HG02885 (cell line): ENCODE results near the gene SPSB4.
"Not testable (repeated sequence)": the region's sequence is repeated elsewhere in the genome, so short reads cannot be mapped to it uniquely, and the experiment has no call there.

ENCODE experiments used
- ATAC-seq: cut with Tn5 transposase; IDR thresholded peaks from one replicate; pipeline ENCODE4 v1.9.1; 2021; ENCODE audit warnings: mild to moderate bottlenecking; ENCODE audit not compliant: unreplicated experiment, poor library complexity

The SPSB4 gene

DNA sequence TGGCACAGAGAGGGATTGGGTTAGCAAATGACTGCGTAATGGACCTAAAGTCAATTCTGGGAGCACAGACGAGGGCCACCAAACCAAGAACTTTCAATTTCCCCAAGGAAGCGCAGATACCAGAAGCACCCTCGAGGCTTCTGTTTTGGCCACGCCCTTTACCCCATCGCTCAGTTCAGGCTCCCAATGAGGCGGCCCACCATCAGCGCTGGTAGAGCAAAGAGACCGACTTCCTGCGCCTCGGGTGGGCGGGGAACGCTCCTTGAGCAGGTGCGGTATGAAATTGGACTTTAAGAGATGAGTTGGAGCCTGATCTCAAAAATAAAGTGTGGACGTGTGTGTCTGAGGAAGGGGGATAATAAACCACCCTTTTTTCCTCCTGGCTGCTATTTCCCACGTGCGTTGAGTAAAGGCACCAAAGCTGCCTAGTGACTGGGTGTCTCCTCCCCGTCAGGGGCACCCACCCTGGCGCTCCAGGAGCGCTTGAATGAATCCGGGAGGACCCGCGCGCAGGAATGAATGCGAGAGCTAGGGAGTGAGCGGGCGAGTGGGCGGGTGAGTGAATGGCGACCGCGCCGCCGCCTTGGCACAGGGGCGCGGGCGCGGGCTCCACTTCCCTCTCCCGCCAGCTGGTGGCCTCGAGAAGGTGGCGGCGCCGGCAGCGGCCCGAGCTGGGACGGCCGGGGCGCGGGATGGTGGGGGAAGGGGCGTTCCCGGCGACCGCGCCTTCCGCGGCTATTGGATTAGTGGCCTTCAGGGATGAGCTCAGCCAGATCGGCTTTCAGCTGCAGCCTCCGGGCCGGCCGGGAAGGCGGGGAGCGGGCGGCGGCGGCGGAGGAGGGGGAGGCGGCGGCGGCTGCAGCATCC is at the start of gene SPSB4:
Gene SPSB4 (plus strand): TSS at position 772 of the 867 bp plus-strand sequence. CDS start 14,758 bp downstream, outside the sequence.
- ATAC-seq = no peak

DNA sequence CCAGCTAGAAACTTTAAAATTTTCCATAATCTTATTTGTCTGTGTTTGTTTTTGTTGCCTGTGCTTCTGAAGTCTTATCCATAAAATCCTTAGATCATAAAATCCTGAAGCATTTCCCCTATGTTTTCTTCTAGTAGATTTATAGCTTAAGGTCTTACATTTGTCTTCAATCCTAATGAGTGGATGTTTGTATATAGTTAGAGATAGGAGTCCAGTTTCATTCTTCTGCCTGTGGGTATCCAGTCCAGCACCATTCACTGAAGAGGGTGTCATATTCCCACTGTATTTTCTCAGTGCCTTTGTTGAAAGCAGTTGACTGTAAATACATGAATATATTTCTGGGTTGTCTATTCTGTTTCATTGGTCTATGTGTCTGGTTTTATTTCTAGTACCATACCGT is 44.8 kb upstream of the SPSB4 start:
- ATAC-seq = no peak

DNA sequence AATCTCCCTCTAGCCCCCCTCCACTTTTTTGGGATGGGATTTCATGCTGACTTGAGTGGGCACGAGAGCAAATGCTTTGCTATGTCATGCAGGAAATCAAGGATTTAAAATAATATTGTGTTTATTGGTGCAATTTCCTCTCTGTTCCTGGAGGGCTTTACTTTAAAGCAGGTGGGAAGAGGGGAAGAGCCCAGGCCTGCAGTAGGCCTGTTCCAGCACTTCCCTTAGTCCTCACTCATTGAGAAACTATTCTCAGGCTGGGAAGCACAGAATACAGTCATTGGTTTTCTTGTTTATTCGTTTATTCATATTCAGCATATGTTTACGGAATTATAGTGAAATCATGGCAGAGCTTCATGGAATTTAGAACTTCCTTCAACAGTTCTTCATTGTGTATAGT is 41.7 kb upstream of the SPSB4 start:
- ATAC-seq = no peak

DNA sequence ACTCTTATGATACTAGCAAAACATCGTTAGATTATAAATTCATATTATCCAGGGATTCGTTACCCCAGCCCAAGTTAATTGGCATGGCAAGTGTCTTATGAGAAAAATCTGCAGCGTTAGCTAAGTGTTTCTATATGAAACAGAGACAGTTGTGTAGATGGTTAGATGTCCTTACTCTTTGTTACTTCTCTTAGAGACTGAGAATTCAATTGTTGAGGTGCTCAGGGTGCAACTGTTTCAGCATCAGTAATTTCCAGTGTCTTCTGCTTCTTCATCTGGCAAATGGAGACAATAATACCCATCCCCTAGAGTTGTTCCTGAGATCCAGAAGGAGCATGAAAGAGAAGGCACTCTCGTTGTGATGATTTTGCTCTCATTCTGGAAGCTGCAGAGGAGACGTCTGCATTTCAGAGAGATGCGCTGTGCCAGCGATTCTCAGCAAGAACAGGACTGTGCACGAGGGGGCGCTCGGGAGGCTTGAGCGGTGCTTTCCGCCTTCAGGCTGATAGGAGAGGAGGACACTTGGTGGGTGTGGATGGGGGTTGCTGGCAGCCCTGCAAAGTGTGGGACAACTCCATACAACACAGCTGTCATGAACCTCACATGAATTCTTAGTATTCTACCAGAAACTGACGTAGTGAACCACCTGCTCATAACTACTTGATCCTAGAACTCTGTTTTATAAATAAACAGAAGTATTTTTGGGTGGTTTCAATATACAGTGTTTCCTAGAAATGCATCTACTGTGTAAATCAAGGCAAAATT is 39.7 kb upstream of the SPSB4 start:
- ATAC-seq = peak; percentile 94

DNA sequence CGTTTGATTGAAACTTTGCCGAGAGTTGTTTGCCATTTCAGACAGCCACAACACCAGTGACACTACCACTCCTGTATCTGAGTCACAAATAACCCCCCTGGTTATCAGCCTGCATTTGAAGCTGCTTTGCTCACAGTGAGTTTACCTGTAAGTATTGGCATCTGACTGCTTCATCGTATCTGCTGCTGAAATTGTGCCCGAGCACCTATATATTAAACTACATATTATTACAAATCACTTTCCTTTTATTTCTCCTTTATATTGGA is 39.2 kb upstream of the SPSB4 start:
- peak; percentile 13 for ATAC-seq

DNA sequence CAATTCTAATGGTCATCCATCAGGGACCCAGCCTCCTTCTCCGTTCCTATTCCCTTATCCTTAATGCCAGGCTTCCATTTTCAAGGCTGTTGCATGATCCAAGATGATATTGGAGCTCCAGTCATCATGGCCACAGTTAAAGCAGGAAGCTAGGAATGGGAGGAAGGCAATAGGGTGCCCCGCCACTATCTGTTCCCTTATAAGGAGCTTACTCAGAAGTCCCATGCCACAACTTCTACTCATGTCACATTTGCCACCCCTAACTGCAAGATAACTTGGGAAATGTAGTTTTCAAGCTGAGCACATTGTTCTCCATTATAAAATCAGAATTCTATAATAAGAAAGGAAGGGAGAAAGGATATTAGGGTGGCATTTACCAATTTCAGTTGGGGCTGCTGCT is 38.6 kb upstream of the SPSB4 start:
- ATAC-seq = no peak

DNA sequence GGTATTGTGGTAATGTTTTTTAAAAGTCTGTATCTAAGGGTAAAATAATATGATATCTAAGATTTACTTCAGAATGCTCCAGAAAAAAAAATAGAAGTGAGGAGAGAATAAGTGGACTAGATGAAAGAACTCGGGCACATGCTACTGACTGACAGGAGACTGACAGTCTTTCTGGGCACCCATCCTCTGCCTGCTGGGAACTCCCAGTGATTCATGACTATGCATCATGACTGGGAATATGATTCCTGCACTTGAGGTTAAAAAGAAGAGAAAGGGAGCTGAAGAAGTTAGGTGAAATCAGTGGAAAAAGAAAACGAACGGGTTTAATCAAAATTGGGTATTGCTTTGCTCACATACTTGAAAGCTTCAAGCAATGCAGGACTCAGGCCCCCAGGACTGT is 35.7 kb upstream of the SPSB4 start:
- no peak for ATAC-seq

DNA sequence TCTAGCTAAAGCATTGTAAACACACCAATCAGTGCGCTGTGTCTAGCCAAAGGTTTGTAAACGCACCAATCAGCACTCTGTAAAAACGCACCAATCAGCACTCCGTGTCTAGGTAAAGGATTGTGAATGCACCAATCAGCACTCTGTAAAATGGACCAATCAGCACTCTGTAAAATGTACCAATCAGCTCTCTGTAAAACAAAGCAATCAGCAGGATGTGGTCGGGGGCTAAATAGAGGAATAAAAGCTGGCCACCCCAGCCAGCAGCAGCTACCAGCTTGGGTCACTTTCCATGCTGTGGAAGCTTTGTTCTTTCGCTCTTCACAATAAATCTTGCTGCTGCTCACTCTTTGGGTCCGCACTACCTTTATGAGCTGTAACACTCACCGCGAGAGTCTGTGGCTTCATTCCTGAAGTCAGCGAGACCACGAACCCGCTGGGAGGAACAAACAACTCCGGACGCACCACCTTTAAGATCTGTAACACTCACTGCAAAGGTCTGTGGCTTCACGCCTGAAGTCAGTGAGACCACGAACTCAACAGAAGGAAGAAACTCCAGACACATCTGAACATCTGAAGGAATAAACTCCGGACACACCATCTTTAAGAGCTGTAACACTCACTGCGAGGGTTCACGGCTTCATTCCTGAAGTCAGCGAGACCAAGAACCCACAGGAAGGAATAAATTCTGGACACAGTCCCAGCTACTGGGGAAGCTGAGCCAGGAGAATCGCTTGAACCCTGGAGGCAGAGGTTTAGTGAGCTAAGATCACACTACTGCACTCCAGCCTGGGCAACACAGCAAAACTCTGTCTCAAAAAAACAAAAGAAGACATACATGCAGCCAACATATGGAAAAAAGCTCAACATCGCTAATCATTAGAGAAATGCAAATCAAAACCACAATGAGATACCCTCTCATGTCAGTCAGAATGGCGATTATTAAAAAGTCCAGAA is 33.5 kb upstream of the SPSB4 start:
- ATAC-seq = not testable (repeated sequence)

DNA sequence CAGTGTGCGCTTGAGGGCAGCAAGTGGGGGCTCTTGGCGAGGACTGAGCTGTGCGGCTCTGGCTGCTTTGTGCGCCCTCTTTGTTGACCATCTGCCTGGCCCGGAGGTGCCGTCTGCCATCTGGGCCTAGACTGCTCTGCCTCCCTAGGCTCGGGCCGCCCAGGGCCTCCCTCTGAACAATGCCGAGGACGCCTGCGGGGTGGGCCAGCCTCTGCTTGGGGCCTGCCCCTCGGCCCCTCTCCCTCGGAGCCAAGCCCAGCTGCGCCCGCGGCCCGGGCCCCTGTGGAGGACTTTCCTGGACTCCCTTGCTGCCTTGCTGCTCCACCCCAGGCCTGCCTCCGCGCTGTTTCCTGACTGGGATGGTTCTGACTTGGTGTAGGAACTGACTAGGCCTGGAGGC is 31.9 kb upstream of the SPSB4 start:
- ATAC-seq = no peak

DNA sequence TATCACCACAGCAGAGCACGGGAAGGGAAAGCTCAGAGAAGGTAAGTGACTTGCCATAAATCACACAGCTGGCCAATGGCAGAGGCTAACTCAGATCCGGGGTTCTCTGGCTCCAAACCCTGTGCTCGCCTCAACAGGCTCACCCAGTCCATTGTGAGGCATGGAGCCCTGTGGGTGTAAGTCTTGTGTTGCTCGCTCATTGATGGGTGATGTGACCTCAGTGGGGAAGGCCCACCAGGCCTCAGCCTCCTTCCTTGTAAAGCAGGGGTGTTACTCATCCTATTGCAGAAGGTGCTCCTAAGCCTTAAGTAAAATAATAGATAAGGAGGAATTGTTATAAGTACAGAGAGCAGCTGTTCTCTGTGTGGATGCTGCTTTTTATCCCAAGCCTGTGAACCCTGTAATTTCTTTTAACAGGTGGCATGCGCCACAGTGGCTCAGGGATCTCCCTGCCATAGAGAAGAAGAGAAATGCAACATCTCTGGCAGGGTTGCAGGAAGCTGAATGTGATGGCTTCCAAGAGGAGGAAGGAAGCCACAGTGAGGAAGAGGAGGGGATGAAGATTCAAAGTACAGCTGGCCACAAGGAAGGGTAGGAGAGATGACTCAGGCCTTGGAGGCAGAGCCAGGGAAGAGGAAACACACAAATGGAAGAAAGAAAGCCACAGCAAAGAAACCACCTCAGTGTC is 30.9 kb upstream of the SPSB4 start:
- no peak for ATAC-seq

DNA sequence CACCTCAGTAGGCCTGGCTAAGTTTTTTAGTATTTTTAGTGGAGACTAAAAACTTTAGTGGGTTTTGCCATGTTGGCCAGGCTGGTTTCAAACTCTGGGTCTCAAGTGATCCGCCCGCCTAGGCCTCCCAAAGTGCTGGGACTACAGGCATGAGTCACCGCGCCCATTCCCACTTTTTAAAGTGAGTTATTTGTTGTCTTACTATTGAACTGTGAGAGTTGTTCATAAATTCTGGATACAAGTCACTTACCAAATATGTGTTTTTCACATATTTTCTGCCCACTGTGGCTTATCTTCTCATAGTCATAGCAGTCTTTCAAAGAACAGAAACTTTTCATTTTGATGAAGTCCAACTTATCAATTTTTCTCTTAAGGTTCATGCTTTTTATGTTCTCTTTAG is 29.9 kb upstream of the SPSB4 start:
- no peak for ATAC-seq

DNA sequence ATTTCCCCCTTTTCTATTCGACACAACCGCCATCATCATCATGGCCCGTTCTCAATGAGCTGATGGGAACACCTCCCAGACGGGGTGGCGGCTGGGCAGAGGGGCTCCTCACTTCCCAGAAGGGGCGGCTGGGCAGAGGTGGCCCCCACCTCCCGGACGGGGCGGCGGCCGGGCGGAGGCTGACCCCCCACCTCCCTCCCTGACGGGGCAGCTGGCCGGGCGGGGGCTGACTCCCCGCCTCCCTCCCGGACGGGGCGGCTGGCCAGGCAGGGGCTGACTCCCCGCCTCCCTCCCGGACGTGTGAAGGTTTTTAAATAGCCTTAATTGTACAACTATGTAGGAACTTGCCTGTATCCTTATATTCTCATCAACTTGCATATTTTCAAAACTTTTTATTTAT is 20.9 kb upstream of the SPSB4 start:
- ATAC-seq = no peak

DNA sequence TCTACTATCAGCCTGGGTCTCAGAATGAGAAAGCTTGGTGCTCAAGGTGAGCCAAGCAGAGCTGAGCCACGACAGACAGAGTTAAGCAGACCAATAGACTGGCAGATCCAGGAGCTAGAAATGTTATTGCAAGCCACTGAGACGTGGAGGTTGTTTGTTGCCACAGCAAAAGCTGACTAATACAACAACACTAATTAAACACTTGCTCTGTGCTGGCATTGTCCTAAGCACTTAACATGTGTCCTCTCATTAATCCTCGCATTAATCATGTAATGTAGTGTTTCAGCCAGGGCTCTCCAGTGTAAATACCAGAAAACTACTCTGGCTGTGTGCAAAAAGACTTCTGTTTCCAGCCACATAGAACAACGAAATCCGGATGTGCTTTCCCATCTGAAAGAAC is 11.6 kb upstream of the SPSB4 start:
- no peak for ATAC-seq

DNA sequence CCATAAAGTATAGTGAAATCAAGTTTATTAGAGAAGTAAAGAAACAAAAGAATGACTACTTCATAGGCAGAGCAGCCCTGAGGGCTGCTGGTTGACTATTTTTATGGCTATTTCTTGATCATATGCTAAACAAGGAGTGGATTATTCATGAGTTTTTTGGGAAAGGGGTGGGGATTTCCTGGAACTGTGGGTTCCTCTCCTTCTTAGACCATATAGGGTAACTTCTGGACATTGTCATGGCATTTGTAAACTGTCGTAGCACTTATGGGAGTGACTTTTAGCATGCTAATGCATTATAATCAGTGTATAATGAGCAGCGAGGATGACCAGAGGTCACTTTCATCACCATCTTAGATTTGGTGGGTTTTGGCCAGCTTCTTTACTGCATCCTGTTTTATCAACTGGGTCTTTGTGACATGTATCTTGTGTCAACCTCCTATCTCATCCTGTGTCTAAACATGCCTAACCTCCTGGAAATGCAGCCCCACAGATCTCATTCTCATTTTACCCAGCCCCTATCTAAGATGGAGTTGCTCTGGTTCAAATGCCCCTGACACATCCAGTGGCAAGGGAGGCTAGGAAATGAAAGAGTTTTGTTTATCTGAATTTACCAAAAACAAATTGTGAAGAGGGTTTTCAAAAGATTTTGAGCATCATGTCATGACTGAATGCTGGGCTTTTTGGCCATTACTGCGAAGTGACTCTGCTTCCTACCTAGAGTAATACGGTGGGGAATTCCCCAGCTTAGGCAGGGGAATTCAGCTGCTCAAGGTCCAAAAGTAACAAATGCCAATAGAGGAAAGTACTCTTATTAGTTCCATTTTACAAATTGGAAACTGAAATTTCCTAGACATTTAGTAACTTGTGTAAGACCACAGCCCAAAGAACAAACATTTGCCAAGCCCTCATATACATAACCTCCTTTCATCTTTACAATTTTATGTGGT is 6.2 kb upstream of the SPSB4 start:
- ATAC-seq = no peak

DNA sequence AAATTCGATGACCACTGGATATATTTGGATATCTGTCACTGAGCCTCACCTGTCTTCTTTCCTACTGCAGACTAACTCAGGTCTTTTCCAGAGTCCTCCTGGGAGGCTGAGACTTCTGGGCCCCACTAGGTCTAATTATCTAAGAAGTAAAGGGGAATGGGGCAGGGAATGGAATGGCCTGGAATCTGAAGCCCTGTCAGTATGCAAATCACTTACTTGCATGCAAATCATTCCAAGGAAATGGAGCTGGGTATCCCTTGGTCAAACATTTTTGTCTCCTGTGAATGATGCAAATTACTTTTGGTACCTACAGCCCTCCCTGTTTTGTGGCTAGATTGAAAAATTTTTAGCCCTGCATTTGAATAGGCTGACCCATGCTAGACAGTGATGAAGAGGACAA is 5.3 kb upstream of the SPSB4 start:
- no peak for ATAC-seq

DNA sequence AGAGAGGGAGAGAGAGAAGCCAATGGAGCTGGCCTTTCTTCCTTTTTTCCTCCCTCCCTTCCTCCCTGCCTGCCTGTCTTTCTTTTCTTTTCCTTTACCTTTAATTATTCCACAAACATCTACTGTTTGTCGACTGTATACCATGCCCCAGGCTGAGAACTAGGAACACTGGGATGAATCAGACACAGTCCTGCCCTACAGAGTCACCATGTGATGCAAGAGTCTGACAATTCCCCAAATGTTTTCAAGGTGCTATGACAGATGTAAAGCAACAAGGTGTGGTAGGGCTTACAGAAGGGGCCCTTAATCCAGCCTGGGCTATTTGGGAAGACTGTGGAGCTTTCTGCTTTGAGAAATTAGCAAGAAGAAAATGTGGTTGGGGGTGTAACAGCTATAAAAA is 4.0 kb upstream of the SPSB4 start:
- ATAC-seq = no peak

DNA sequence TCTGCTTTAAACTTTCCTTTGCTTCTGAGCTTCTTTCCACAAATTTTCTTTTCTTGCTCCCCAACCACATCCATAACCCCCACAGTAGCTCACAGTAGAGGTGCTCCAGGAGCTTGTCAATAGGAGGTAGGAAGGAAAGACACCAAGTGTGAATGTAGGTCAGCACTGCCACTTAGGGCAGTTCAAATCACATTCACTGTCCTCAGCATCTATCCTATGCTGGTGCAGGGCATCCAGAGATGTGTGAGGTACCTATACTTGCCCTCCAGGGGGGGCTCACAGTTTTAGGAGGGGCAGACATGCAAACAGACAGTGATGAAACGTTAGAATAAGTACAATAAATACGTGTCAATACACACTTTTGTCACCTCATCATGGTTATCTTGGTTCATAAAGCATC is 1.5 kb upstream of the SPSB4 start:
- no peak for ATAC-seq

DNA sequence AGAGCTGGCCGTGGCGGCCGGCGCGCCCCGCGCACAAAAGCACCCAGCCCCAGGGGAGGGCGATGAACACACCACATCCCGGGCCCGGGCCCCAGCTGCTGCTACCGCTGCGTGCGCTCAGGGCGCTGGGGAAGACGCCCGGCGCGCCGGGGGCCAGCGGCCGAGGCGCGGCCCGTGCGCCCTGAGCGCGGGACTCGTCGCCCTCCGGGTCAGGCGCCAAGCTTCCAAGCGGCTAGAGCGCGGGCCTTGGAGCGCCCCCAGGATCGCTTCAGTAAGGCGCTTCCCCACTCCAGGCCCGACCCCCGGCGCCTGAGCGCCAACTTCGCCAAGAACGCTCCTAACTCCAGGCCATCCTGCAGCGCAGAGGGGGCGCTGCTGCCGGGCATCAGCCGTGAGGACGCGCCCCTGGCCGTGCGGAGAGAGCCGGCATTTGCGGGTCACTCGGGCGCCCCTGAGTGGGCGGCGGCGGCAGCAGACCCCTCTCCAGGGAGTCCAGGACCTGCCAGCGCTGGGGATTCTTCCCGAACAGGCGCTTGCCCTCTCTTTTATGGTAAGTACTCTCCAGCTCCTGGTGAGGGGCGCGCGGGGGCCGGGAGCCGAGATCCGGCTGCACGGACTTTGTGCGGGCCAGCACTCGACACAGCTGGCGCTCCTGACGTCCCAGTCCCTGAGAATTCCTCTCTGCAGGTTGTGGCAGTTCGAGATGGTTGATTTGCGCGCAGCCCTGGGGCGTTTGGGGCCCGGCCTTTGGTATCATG is 475 bp downstream of the SPSB4 start:
- no peak for ATAC-seq
